HG02571 (cell line): ENCODE data around the gene SYF2.
"Not testable (repeated sequence)": the region's sequence is repeated elsewhere in the genome, so short reads cannot be mapped to it uniquely, and the experiment has no call there.

Experiments
- ATAC-seq: cut with Tn5 transposase; IDR thresholded peaks from one replicate; pipeline ENCODE4 v1.9.1; 2021; ENCODE audit warnings: mild to moderate bottlenecking, moderate library complexity; ENCODE audit not compliant: unreplicated experiment

The SYF2 gene

GRCh38 chr1:25208092-25208491, 24.2 kb downstream of the SYF2 start:
- ATAC-seq: no peak

- ATAC-seq: no peak
Observed at GRCh38 chr1:25206201-25206600, 26.1 kb downstream of the SYF2 start.

GRCh38 chr1:25205786-25206185, 26.5 kb downstream of the SYF2 start:
- no peak for ATAC-seq

- no peak for ATAC-seq
Observed at GRCh38 chr1:25204797-25205480, 27.4 kb downstream of the SYF2 start.

GRCh38 chr1:25201006-25201405, 31.3 kb downstream of the SYF2 start:
- no peak for ATAC-seq

GRCh38 chr1:25199819-25200620, 32.3 kb downstream of the SYF2 start:
- ATAC-seq: no peak

GRCh38 chr1:25198663-25199252, 33.5 kb downstream of the SYF2 start:
- ATAC-seq: no peak

GRCh38 chr1:25197982-25198662, 34.2 kb downstream of the SYF2 start:
- ATAC-seq: no peak

- no peak for ATAC-seq
Observed at GRCh38 chr1:25197235-25197975, 34.9 kb downstream of the SYF2 start.

GRCh38 chr1:25196830-25197229, 35.5 kb downstream of the SYF2 start:
- ATAC-seq: no peak

GRCh38 chr1:25195835-25196234, 36.5 kb downstream of the SYF2 start:
- ATAC-seq: no peak

- ATAC-seq: no peak
Observed at GRCh38 chr1:25194572-25195020, 37.7 kb downstream of the SYF2 start.

GRCh38 chr1:25194054-25194453, 38.2 kb downstream of the SYF2 start:
- ATAC-seq: no peak

GRCh38 chr1:25193229-25193628, 39.1 kb downstream of the SYF2 start:
- ATAC-seq: no peak

GRCh38 chr1:25192154-25192553, 40.1 kb downstream of the SYF2 start:
- ATAC-seq: no peak

GRCh38 chr1:25190260-25190659, 42.0 kb downstream of the SYF2 start:
- ATAC-seq: no peak

- ATAC-seq: not testable (repeated sequence)
Observed at GRCh38 chr1:25187904-25188303, 44.4 kb downstream of the SYF2 start.

- no peak for ATAC-seq
Observed at GRCh38 chr1:25187077-25187476, 45.2 kb downstream of the SYF2 start.

- no peak for ATAC-seq
Observed at GRCh38 chr1:25186161-25187007, 45.9 kb downstream of the SYF2 start.
